Purkinje cell (primary cell): ENCODE results near the gene NBPF11. TPM values are rescaled to one million over a fixed set of nuclear protein-coding genes. Genes with fewer than 3 reads are reported as not detected.

Source experiments
- polyA plus RNA-seq: library from polyadenylated mRNA; unstranded; fragments of >200 nt; fragmentation: Nextera tagmentation; gene quantifications from 2 replicates; pipeline ENCODE4 v1.2.1, GENCODE V29; 2014

NBPF11 gene
- polyA plus RNA-seq: 1.3 TPM in 2 replicates

GRCh38 chr1:148151911-148152656, at the start of gene NBPF11:
Gene NBPF11 (minus strand): TSS chr1:148152281. CDS start chr1:148127003, 25,278 bp downstream.

Other genes with a start within 250 kb of the NBPF11 start
- gene GJA8, start 249.5 kb downstream of the NBPF11 start, polyA plus RNA-seq: not detected in 2 replicates
- gene GPR89B, start 223.9 kb downstream of the NBPF11 start, polyA plus RNA-seq: 66.7 and 96.6 TPM in 2 replicates